GM18907 (cell line): ENCODE measurements around the gene FCN2.

Experiments used
- ATAC-seq: cut with Tn5 transposase; IDR thresholded peaks from one replicate; pipeline ENCODE4 v1.9.1; 2021; ENCODE audit warnings: mild to moderate bottlenecking, moderate library complexity; ENCODE audit not compliant: unreplicated experiment

FCN2 gene

GRCh38 chr9:134880484-134881312, at the start of gene FCN2:
Gene FCN2 (plus strand): TSS chr9:134880810. CDS start chr9:134880822, 12 bp downstream.
- no peak for ATAC-seq

GRCh38 chr9:134830926-134831720, 49.5 kb upstream of the FCN2 start:
- no peak for ATAC-seq

- ATAC-seq = no peak
These were observed 48.1 kb upstream of the FCN2 start for GRCh38 chr9:134832471-134832870.

GRCh38 chr9:134833294-134833880, 47.2 kb upstream of the FCN2 start:
- no peak for ATAC-seq

GRCh38 chr9:134834217-134834956, 46.2 kb upstream of the FCN2 start:
- ATAC-seq = no peak

- no peak for ATAC-seq
These were observed 45.6 kb upstream of the FCN2 start for GRCh38 chr9:134834957-134835419.

- ATAC-seq = no peak
These were observed 45.2 kb upstream of the FCN2 start for GRCh38 chr9:134835448-134835847.

GRCh38 chr9:134835987-134836386, 44.6 kb upstream of the FCN2 start:
- ATAC-seq = no peak

- ATAC-seq = no peak
These were observed 44.1 kb upstream of the FCN2 start for GRCh38 chr9:134836406-134836970.

- no peak for ATAC-seq
These were observed 43.1 kb upstream of the FCN2 start for GRCh38 chr9:134837529-134837928.

GRCh38 chr9:134838651-134839454, 41.8 kb upstream of the FCN2 start:
- ATAC-seq = no peak

- no peak for ATAC-seq
These were observed 41.0 kb upstream of the FCN2 start for GRCh38 chr9:134839455-134840125.

- no peak for ATAC-seq
These were observed 40.1 kb upstream of the FCN2 start for GRCh38 chr9:134840511-134840910.

- ATAC-seq = no peak
These were observed 39.3 kb upstream of the FCN2 start for GRCh38 chr9:134841180-134841904.

GRCh38 chr9:134842321-134842720, 38.3 kb upstream of the FCN2 start:
- ATAC-seq = no peak

- no peak for ATAC-seq
These were observed 36.9 kb upstream of the FCN2 start for GRCh38 chr9:134843740-134844139.

- ATAC-seq = no peak
These were observed 35.8 kb upstream of the FCN2 start for GRCh38 chr9:134844821-134845220.

GRCh38 chr9:134846187-134846586, 34.4 kb upstream of the FCN2 start:
- ATAC-seq = no peak
